Measurements from ENCODE around the gene COL4A2. TPM values are rescaled to one million over a fixed set of nuclear protein-coding genes. Genes with fewer than 3 reads are reported as not detected.

Gene COL4A2
- total RNA-seq, 1 donor from 2014 or later, result 273 TPM

GRCh38 chr13:110468986-110469495, 162.0 kb downstream of the COL4A2 start:
- intact Hi-C loops (cut with DNase I), result no loop called here
- DNase-seq (no peak), ATAC-seq (no peak)
- Histone ChIP-seq H3K4me1 (no peaks in the 10 kb centered on the region), H3K27ac (no peak overlapping the region), H3K9me3 (no peaks in the 10 kb centered on the region), H3K27me3 (no peaks in the 10 kb centered on the region), H3K36me3 (peaks cover 69% of the 10 kb centered on the region), H3K4me3 (no peak overlapping the region)
- no peak for TF ChIP-seq CTCF (IDR thresholded peaks at IDR 0.05)

- DNase-seq (no peak), ATAC-seq (no peak)
- intact Hi-C loops (cut with DNase I), result no loop called here
- no peaks in the 10 kb centered on the region for H3K9me3 ChIP-seq
- no peaks in the 10 kb centered on the region for H3K27me3 ChIP-seq
- no peaks in the 10 kb centered on the region for H3K4me1 ChIP-seq
- H3K27ac ChIP-seq, result no peak overlapping the region
- no peak overlapping the region for H3K4me3 ChIP-seq
- H3K36me3 ChIP-seq, result peaks cover 66% of the 10 kb centered on the region
- no peak for TF ChIP-seq CTCF (IDR thresholded peaks at IDR 0.05)
Measured at GRCh38 chr13:110469597-110469996, 162.5 kb downstream of the COL4A2 start.

- Histone ChIP-seq H3K27me3 (no peaks in the 10 kb centered on the region), H3K36me3 (peaks cover 58% of the 10 kb centered on the region), H3K4me3 (no peak overlapping the region), H3K27ac (peak overlapping the region; percentile 60), H3K4me1 (no peaks in the 10 kb centered on the region), H3K9me3 (no peaks in the 10 kb centered on the region)
- no peak for DNase-seq
- TF ChIP-seq CTCF (IDR thresholded peaks at IDR 0.05), result no peak
- peak; percentile 42 for ATAC-seq
- intact Hi-C loops (cut with DNase I), result no loop called here
Measured at GRCh38 chr13:110470272-110471009, 163.4 kb downstream of the COL4A2 start.

- Histone ChIP-seq H3K27ac (peak overlapping the region; percentile 60), H3K36me3 (peaks cover 54% of the 10 kb centered on the region), H3K4me1 (no peaks in the 10 kb centered on the region), H3K27me3 (no peaks in the 10 kb centered on the region), H3K9me3 (no peaks in the 10 kb centered on the region), H3K4me3 (no peak overlapping the region)
- DNase-seq, result peak; percentile 77
- ATAC-seq, result peak; percentile 42
- TF ChIP-seq CTCF (IDR thresholded peaks at IDR 0.05), result no peak
- intact Hi-C loops (cut with DNase I), result no loop called here
Measured at GRCh38 chr13:110471156-110471832, 164.2 kb downstream of the COL4A2 start.

GRCh38 chr13:110471833-110472162, 164.7 kb downstream of the COL4A2 start:
- no peak for TF ChIP-seq CTCF (IDR thresholded peaks at IDR 0.05)
- H3K4me3 ChIP-seq, result no peak overlapping the region
- DNase-seq, result no peak
- peak overlapping the region; percentile 60 for H3K27ac ChIP-seq
- H3K9me3 ChIP-seq, result no peaks in the 10 kb centered on the region
- H3K27me3 ChIP-seq, result no peaks in the 10 kb centered on the region
- ATAC-seq, result peak; percentile 78
- H3K4me1 ChIP-seq, result no peaks in the 10 kb centered on the region
- intact Hi-C loops (cut with DNase I), result no loop called here
- peaks cover 53% of the 10 kb centered on the region for H3K36me3 ChIP-seq
